Upper lobe of left lung (tissue), 4 donors: ENCODE data around the gene CCNF.

Experiments used
- CTCF ChIP-seq, 6 experiments: fragments of 450-650 bp in 4 of 6; fragments of 200-600 bp in 2 of 6; sonication (generic) in 2 of 6; IDR thresholded peaks; one replicate each; pipeline ENCODE4 v1.5.1; 2016 to 2019; ENCODE audit warnings: antibody characterized with exemption in 6 of 6
- POLR2A ChIP-seq, 4 donors: fragments of 450-650 bp; IDR thresholded peaks; one replicate each; pipeline ENCODE4 v1.5.1; 2016 to 2017; ENCODE audit warnings: antibody characterized with exemption in 4 of 4, mild to moderate bottlenecking in 2 of 4
- POLR2AphosphoS5 ChIP-seq, 2 donors: sonication (generic); formaldehyde crosslinking; IDR thresholded peaks; one replicate each; pipeline ENCODE4 v1.5.1; 2017; ENCODE audit warnings: antibody characterized with exemption in 2 of 2

GRCh38 chr16:2482708-2483534 lies 53.7 kb downstream of the CCNF start:
- peak in 1 of 4 donors; percentile 11 for TF ChIP-seq POLR2A (IDR thresholded peaks at IDR 0.05)
- no peak for TF ChIP-seq CTCF (IDR thresholded peaks at IDR 0.05)
- TF ChIP-seq POLR2AphosphoS5 (IDR thresholded peaks at IDR 0.05), result no peak
